C4-2B (cell line): ENCODE results near the gene NAT10.

Experiments used
- H3K27ac ChIP-seq: fragments of 450-650 bp; 2 replicates; pipeline ENCODE4 v1.5.1; 2017
- CTCF ChIP-seq: fragments of 450-650 bp; conservative IDR thresholded peaks from 2 replicates; pipeline ENCODE4 v1.5.1; 2017; ENCODE audit warnings: mild to moderate bottlenecking
- ZFX ChIP-seq: fragments of 450-650 bp; IDR thresholded peaks from 2 replicates; pipeline ENCODE4 v1.6.1; 2017

NAT10 gene

GRCh38 chr11:34160049-34160721 lies 54.8 kb downstream of the NAT10 start:
- H3K27ac ChIP-seq, result no peak overlapping the region
- TF ChIP-seq CTCF, result no peak
- TF ChIP-seq ZFX, result no peak

GRCh38 chr11:34160791-34161190 lies 55.4 kb downstream of the NAT10 start:
- H3K27ac ChIP-seq, result no peak overlapping the region
- TF ChIP-seq ZFX (no peak), CTCF (no peak)

GRCh38 chr11:34161361-34161760 lies 55.9 kb downstream of the NAT10 start:
- TF ChIP-seq ZFX (no peak), CTCF (no peak)
- H3K27ac ChIP-seq, result no peak overlapping the region

GRCh38 chr11:34161812-34162492 lies 56.5 kb downstream of the NAT10 start:
- TF ChIP-seq CTCF (no peak), ZFX (no peak)
- no peak overlapping the region for H3K27ac ChIP-seq

GRCh38 chr11:34162493-34162820 lies 57.0 kb downstream of the NAT10 start:
- no peak for TF ChIP-seq ZFX
- no peak for TF ChIP-seq CTCF
- no peak overlapping the region for H3K27ac ChIP-seq

- H3K27ac ChIP-seq, result no peak overlapping the region
- TF ChIP-seq CTCF, result no peak
- TF ChIP-seq ZFX, result no peak
These were observed 57.4 kb downstream of the NAT10 start for GRCh38 chr11:34162856-34163255.

GRCh38 chr11:34165121-34165520 lies 59.7 kb downstream of the NAT10 start:
- no peak for TF ChIP-seq ZFX
- TF ChIP-seq CTCF, result no peak
- H3K27ac ChIP-seq, result peak overlapping the region; percentile 89; the same call in 1 of the 2 replicates
